ENCODE data around the gene FAT4.

The FAT4 gene

DNA sequence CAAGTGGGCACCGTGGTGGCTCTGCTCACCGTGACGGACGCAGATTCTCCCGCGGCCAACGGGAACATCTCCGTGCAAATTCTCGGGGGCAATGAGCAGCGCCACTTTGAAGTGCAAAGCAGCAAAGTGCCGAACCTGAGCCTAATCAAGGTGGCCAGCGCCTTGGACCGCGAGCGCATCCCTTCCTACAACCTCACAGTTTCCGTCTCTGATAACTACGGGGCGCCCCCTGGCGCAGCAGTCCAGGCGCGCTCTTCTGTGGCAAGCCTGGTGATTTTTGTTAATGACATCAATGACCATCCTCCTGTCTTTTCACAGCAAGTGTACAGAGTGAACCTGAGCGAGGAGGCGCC is 2.7 kb downstream of the FAT4 start:
- no peak for DNase-seq (ENCODE audit: low read depth)

DNA sequence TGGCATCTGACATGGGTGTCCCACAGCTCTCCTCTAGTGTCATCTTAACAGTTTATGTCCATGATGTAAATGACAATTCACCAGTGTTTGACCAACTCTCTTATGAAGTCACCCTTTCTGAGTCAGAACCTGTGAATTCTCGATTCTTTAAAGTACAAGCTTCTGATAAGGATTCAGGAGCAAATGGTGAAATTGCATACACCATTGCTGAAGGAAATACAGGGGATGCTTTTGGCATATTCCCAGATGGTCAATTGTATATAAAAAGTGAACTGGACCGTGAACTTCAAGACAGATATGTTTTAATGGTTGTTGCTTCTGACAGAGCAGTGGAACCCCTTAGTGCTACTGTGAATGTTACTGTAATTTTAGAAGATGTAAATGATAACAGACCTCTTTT is 4.6 kb downstream of the FAT4 start:
- no peak for DNase-seq (ENCODE audit: low read depth)

DNA sequence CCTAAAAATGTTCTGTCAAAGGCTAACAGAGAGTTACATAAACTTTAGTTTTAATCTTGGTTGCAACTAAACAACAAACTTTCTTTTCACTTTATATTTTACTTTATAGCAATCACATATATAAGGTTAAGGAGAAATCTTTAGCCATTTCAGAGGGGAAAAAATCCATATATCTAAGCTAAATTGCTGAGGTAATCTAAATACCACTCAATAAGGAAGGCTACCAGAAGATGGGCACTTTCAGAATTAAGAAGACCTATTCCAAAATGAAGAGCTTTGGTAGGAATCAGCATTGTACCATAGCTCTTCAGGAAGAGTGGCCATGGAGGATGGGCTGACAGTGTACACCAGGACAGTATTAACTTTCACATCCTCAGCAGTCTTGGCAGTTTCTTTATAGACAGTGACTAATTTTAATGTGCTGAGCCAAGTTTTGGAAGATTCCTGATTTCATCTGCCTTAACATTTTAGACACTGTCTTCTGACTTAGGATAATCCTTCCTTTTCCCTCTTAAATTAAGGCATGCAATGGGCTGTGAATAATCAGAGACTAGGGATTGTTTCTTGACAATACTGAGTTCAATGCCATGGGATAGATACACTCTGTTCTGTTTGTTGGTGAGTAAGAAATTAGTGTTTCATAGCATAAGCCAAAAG is 7.1 kb downstream of the FAT4 start:
- no peak for DNase-seq (ENCODE audit: low read depth)

DNA sequence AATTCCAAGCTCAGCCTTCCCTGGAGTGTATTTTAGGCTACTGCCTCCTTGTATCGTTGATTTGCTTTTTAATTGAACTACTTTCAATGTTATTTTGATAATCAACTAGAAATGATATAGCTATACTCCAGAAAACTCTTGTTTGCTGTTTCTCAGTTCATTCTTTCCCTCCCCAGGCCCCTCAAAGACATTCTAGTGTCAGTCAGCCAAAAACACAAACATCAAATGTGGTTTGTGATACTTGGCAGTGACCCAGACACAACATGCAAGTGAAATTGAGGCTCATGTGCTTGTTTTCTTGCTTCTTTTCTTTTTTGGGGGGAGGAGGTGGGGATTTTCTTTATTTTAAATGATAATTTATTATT is 7.6 kb downstream of the FAT4 start:
- DNase-seq (ENCODE audit: low read depth): no peak

DNA sequence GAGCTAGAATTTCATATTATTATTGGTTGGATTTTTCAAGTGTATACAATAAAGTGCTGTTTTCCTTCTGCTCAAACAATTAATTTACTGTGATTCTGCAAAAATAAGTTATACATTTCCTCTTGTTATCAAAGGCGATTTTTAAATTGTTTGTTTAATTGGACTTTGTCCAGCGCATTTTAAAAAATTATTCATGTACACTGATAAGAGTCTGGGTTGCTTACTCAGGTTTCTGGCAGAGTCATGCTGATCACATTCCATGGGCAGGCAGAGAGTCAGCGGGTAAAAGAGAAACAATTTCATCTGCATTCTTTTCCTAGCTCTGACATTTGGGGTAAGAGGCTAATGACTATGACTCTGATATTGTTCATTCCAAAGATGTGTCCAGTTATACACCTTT is 8.9 kb downstream of the FAT4 start:
- no peak for DNase-seq (ENCODE audit: low read depth)

DNA sequence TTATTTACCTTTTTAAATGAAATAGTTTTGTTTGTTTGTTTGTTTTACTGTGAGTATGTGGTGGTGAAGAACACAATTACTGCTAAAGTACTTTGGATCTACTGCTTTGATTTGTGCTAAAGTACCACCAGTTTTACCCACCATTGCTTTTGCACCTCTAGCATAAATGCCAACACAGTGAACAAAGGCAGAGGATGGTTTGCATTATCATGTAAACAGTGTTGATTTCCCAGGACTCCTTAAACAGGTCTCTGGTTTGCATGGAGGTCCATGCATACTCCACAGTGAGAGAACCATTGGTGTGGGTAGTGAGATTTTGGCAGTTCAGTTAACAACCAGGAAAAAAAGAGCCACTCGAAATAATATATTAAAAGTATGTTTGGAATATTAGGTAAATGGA is 11.0 kb downstream of the FAT4 start:
- DNase-seq (ENCODE audit: low read depth): no peak

DNA sequence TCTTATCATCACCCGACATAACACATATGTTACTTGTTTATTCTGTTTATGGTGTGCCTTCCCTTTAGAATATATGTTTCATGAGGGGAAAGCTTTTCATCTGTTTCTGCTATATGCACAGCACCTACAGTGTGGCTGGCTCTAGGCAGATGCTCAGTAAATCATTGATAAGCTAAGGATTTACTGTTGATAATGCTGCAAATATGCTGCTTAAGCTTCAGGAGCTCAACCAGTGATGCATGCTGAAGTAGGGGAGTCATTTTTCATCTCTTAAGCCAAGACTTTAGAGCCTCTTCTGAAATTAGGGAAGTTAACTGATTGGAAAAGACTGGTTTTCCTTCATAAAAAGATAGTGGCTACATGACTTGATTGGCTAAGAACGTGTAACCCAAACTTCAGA is 16.4 kb downstream of the FAT4 start:
- DNase-seq (ENCODE audit: low read depth): no peak

DNA sequence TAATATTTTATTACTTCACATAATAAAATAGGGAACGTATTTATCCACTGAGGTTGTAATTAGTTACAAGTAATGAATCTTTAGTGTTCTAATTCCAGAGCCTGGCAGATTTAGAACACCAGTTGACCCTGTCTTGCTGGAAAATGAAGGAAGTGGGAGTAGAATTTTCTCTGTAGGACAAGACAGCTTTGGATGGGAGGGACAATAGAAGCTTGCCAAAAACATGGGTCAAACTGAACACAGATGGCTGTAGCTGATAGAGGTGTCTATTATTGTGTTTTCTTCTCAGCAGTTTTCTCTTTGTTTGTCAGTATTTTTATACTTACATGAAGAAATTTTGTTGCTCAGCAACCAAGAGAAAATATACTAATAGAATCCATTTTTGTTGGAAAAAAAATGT is 20.2 kb downstream of the FAT4 start:
- no peak for DNase-seq (ENCODE audit: low read depth)

DNA sequence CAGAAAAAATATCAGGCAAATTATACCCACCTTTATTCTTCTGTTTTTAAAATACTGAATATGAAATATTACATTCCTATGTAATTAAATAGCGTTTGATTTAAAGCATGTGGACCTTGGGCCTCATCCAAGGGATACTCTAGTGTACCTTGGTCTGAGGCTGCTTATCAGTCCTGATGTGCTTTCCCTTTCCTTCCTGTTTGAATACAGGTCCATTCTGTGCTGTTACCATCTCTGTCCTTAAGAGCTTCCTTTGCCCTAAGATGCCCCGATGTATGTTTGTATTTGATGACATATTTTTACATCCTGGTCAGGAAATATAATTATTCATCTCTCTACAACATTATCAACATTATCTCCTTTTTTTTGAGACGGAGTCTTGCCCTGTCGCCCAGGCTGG is 24.1 kb downstream of the FAT4 start:
- no peak for DNase-seq (ENCODE audit: low read depth)

DNA sequence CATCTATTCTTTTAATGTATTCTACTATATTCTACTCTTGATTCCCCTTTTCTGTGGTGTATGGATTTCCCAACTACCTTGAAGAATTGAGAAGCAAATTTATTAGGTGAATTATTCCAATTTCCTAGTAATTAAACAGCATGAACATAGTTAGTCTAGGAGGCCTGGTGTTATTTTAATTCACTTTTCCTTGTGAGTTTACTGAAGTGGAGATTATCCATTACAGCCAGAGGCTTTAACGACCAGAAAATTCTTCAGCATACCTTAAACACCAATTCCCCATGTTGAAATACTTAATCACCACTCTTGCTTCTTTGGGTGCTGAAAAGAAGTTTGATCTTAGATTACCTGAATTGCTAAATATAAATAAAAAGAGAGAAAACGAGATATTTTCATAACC is 29.4 kb downstream of the FAT4 start:
- no peak for DNase-seq (ENCODE audit: low read depth)

DNA sequence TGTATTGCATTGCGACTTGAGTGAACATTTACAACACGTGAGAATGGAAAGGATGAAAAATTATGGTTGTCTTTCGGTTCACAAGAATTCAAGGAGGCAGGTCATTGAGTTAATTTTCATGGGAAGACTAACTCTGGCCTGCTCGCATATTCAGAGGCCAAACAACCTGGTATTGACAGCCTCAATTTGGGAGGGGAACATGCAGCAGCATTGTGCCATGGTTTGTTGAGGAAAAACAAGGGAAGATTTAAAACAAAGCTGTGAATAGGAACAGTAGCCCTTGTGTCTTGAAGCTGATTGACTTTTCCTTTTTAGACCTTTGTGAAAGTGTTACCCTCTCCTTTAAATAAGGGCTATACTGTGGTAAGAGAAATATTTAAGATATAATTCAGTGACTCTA is 31.9 kb downstream of the FAT4 start:
- no peak for DNase-seq (ENCODE audit: low read depth)

DNA sequence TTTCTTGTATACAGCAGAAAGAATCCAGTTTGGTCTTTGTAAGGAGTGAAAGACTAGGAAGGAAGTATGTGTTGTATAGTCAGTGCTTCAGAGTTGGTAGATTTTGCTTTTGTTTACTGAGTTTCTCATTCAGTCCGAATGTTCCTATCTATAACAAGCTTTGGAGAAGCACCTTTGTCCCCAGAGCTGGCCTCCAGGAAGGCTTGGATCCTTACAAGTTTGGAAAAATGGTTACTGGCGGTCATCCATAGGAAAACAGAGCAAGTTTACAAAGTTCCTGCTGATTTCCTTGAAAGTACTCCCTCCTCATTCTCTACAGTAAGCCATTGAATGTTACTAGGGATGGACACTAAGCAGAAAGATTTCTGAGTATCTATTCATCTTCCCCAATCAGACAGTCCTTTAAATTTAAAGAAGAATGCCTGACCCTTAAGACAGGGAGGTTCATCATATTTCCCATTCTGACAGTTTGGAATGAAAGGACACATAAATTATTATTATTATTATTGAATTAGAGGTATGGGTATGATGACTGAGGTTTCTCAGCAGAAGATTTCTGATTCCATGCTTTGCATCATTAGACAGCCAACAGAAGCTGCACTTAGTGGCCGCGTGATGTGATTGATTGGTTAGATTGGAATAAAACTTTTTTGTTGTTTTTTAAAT is 35.8 kb downstream of the FAT4 start:
- no peak for DNase-seq (ENCODE audit: low read depth)

DNA sequence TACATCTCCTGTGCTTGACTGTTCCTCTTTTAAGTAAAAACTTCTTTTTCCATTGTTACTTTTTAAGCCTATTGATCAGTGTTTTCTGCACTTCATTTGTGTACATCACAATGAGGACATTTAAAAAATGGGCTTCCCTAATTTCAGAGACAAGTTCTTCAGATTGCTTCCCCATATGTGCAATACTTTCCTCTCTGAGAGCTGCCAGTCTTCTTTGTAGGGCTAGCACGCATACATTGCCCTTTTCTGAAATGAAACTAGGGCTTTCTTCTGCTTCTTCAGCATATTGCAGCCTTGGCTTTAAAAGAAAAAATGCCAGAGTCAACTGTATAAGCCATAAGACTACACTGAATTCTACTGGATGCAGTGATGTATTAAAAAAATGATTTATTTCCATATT is 37.8 kb downstream of the FAT4 start:
- DNase-seq (ENCODE audit: low read depth): no peak

DNA sequence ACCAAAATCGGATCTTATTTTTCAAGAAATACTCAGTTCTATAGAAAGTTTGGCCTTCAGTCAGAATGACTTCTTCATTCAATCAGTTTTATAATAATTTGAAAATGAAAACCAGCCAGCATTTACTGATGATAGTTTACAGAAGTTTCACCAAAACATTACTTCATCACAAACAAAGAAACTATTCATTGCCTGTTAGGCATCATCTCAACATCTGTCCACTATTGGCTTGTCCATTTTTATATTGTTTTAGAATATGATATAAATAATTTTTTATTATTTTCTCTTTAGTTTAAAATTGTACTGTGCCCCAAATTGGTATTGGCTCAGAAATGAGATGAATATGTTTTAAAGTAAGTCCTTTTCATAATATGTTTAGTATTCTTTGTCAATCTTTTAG is 38.4 kb downstream of the FAT4 start:
- no peak for DNase-seq (ENCODE audit: low read depth)

DNA sequence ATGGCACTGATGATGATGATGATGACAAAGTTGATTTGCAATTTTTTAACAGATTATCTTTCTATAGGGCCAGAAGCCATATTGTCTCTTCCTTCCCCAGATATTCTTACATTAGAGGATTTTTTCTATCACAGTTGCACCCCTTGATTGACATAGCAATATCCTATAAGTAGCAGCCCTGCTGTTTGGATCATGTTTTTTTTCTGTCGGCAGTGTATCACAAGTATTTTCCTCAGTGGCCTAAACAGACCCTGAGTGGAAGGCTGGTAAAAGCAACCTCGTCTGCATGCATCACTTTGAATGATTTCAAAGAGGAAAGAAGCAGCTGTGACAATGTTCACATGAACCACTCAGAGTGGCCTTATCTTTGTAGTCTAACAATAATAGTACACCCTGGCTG is 41.0 kb downstream of the FAT4 start:
- no peak for DNase-seq (ENCODE audit: low read depth)

DNA sequence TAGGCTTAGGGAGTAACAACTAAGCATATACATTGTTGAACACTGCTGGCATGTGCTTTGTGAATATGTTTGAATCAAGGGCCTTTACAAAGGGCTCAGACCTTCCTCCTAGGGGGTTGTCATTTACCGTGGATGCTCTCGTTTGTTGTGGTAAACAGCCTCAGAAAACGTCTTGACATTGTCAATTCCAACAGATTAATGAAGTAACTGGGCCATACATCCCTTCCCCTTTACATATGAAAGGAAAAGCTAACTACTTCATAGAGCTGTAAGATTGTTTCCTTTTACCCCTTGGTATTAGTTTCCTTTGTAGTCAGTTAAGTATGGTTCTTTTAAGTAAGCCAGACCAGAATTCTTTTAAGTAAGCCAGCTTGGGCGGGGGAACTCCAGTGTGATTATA is 42.9 kb downstream of the FAT4 start:
- no peak for DNase-seq (ENCODE audit: low read depth)

DNA sequence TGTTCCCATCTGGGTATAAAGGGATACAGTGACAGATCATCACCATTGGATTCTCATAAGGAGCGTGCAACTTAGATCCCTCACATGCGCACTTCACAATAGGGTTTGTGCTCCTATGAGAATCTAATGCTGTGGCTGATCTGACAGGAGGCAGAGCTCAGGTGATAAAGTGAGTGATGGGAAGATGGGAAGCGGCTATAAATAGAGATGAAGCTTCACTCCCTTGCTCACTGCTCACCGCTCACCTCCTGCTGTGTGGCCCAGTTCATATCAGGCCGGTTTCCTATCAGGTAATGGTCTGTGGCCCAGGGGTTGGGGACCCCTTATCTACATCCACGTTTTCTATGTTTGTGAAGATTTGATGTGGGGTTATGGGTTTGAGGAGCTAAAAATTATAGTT is 43.7 kb downstream of the FAT4 start:
- no peak for DNase-seq (ENCODE audit: low read depth)

DNA sequence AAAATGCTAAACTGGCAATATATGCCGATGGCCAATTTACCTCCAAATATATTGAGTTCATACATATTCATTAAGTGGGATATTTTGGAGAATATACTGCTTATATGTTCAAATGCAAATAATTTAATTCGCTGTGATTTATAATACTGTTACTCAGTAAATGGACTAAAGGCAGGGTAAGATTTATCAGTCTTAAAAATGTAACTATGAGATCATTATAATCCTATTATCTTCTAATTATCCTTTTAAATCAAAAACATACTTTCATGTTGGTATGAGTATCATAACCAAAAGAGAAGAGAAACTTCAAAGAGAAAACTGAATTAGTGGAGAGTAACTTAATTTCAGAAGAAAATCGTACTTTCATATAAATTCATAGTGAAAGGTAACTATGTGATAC is 44.6 kb downstream of the FAT4 start:
- no peak for DNase-seq (ENCODE audit: low read depth)

DNA sequence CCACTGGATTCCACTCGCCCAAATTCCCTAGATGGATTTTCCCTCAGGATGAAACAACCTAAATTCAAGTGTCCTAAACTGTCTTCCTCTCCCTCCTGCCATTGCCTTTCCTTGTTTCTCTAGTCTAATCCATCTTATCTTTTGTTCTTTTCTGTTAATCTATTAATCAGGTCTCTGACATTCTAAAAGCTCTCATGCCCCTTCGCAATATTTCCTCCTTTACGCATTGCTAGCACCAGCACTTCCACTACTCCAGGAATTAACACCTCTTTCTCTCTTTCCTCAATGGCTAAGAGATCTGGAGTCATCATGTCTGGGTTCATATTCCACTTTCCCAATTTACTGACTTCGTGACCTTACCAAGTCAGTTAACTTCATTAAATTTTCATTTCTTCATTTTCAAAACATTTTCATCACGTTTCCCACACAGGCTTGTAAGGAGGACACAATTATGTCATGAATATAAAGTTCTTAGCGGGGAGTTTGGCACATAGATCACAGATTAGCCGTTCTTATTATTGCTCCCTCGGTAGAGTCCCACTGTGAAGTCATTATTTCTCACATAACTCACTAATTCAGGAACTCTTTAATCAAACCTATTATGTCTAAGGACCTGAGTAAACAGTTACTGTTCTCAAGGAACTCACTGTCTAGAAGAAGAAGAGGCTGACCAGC is 45.3 kb downstream of the FAT4 start:
- no peak for DNase-seq (ENCODE audit: low read depth)

DNA sequence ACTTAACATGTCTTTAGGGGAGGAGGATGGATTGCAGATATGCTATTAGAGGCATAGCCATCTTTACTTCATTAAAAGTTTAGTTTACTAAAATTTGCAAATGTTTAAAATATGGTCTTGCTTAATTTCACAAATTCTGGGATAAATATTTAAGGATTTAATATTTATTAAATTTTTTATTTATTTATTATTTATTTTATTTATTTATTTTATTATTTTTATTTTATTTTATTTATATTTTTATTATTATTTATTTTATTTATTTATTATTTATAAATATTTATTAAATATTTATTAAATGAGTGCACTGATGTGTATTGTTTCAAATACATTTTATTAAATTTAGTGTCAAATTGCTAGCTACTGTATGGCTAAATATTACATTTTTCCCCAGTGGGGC is 46.0 kb downstream of the FAT4 start:
- DNase-seq (ENCODE audit: low read depth): no peak
